ENCODE data around the gene RRN3. TPM values are rescaled to one million over a fixed set of nuclear protein-coding genes. Genes with fewer than 3 reads are reported as not detected.
"Not testable (repeated sequence)": the region's sequence is repeated elsewhere in the genome, so short reads cannot be mapped to it uniquely, and the experiment has no call there.

Gene RRN3
- total RNA-seq, 2 experiments from 2014 or later = 38.4 to 42.9 TPM

DNA sequence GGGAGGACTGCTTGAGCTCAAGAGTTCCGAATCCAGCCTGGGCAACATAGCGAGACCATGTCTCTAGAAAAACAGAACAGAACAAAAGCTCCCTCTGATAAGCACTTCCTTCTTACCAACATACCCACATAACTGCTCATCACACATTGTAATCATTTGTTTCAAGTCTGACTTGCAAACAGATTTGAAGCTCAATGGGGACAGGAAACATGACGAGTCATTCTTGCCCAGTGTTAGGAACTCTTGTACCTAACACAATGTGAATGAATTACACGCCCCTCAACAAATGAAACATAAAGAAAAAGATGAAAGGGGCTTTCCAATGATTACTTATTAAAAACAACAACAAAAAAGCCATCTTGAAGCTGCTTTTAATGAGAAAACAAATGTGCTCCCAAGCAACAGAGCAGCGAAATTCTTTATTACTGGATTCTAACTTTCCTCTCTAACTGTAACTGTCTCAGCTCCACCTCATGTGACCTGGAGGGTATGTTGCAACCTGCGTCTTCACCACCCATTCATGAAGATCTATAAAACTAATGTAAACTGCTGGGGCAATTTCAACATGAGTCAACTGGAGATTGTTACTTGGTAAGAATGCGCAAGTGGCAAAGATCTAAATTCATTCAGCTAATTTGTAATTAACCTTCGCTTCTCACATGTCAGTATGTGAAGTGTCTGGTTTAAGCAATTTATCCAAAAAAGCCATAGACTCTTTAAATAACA lies 31.8 kb downstream of the RRN3 start:
- H3K36me3 ChIP-seq (ENCODE audit: insufficient read depth, low read length) = peaks cover 38% of the 10 kb centered on the region
- H3K9me3 ChIP-seq (ENCODE audit: control insufficient read depth in 1 of 2, insufficient read depth in 1 of 2, low read length in 2 of 2); H3K27me3 ChIP-seq (ENCODE audit: control insufficient read depth in 1 of 2, insufficient read depth in 2 of 2, low read length in 2 of 2); H3K4me3 ChIP-seq (ENCODE audit: low read length); H3K27ac Mint-ChIP-seq; DNase-seq; H3K4me1 Mint-ChIP-seq (ENCODE audit: low read depth); CTCF ChIA-PET; POLR2A ChIA-PET; intact Hi-C loops (cut with DNase I, micrococcal nuclease); H3K27me3 Mint-ChIP-seq; H3K4me1 ChIP-seq (ENCODE audit: insufficient read depth, low read length); ATAC-seq (ENCODE audit: poor library complexity); H3K4me3 Mint-ChIP-seq; H3K27ac ChIP-seq (ENCODE audit: low read depth in 1 of 2, low read length in 2 of 2); H3K9me3 Mint-ChIP-seq: not testable (repeated sequence)
- peaks cover 75% of the 10 kb centered on the region for H3K36me3 Mint-ChIP-seq (ENCODE audit: low read depth)

DNA sequence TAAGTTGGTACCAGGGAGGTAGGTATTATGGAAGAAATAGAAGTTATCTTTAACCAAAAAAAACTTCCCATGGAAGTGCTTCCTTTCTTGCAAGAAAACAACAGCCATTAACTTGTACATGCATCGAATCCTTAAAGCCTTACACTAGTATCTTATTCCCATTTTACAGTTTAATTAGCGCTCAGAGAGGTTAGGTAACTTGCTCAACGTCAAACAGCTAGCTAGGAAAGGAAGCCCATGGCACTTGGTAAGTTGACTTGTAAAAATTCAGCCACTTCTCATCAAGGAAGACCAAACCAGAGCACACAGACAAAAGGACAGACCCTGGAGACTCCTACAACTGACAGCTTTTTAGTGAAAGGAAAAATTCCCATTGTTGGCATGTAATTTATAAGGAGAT lies 34.7 kb downstream of the RRN3 start:
- no peak for DNase-seq
- H3K9me3 ChIP-seq (ENCODE audit: control insufficient read depth in 1 of 2, insufficient read depth in 1 of 2, low read length in 2 of 2) = no peaks in the 10 kb centered on the region
- POLR2A ChIA-PET = no interaction called here
- no peak overlapping the region for H3K27ac ChIP-seq (ENCODE audit: low read depth in 1 of 2, low read length in 2 of 2)
- no peaks in the 10 kb centered on the region for H3K27me3 Mint-ChIP-seq
- ATAC-seq (ENCODE audit: poor library complexity) = no peak
- H3K36me3 Mint-ChIP-seq (ENCODE audit: low read depth) = peaks cover 49% of the 10 kb centered on the region
- peaks cover 19% of the 10 kb centered on the region for H3K4me1 ChIP-seq (ENCODE audit: insufficient read depth, low read length)
- no peak overlapping the region for H3K4me3 ChIP-seq (ENCODE audit: low read length)
- no peak overlapping the region for H3K27ac Mint-ChIP-seq
- TF ChIP-seq, protein P1, sequence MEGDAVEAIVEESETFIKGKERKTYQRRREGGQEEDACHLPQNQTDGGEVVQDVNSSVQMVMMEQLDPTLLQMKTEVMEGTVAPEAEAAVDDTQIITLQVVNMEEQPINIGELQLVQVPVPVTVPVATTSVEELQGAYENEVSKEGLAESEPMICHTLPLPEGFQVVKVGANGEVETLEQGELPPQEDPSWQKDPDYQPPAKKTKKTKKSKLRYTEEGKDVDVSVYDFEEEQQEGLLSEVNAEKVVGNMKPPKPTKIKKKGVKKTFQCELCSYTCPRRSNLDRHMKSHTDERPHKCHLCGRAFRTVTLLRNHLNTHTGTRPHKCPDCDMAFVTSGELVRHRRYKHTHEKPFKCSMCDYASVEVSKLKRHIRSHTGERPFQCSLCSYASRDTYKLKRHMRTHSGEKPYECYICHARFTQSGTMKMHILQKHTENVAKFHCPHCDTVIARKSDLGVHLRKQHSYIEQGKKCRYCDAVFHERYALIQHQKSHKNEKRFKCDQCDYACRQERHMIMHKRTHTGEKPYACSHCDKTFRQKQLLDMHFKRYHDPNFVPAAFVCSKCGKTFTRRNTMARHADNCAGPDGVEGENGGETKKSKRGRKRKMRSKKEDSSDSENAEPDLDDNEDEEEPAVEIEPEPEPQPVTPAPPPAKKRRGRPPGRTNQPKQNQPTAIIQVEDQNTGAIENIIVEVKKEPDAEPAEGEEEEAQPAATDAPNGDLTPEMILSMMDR (IDR thresholded peaks at IDR 0.05) = no peak
- H3K27me3 ChIP-seq (ENCODE audit: control insufficient read depth in 1 of 2, insufficient read depth in 2 of 2, low read length in 2 of 2) = no peaks in the 10 kb centered on the region
- intact Hi-C loops (cut with DNase I, micrococcal nuclease) = loop anchor here in 1 of 2 experiments (10.0 kb wide), 3 partner anchors 85 to 425 kb away; partner anchors contain the start of genes BFAR, PARN and PDXDC1
- H3K9me3 Mint-ChIP-seq = no peaks in the 10 kb centered on the region
- peaks cover 33% of the 10 kb centered on the region for H3K36me3 ChIP-seq (ENCODE audit: insufficient read depth, low read length)
- no peak overlapping the region for H3K4me3 Mint-ChIP-seq
- peaks cover 19% of the 10 kb centered on the region for H3K4me1 Mint-ChIP-seq (ENCODE audit: low read depth)
- CTCF ChIA-PET = no interaction called here

DNA sequence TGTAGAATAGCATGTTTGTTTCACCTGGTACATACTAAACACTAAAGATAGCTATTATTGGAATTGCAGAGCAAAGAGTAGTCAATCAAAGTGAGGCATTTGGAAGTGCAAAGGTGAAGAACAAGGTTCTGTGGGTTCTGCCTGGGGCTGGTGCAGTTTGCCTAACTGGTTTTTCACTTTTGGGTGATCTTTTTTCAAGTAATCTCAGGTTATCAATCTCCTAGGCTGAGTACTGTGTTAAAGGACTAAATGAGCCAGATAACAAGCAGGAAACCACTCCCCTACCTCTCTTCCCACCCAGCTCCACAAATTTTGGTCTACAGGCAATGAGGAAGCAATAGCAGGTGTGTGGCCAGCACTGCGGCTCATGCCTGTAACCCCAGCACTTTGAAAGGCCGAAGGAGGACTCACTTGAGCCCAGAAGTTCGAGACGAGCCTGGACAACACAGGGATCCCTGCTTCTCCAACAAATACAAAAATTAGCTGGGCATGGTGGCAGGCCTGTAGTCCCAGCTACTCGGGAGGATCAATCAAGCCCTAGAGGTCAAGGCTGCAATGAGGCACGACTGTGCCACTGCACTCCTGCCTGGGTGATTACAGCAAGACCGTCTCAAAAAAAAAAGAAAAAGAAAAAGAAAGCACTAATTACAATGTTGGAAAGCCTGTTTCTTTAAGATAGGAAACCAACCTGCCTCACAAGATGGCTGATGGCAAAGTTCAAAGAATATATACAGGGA lies 36.2 kb downstream of the RRN3 start:
- Mint-ChIP-seq H3K4me1 (ENCODE audit: low read depth) (peaks cover 24% of the 10 kb centered on the region), H3K9me3 (no peaks in the 10 kb centered on the region), H3K27me3 (no peaks in the 10 kb centered on the region), H3K36me3 (ENCODE audit: low read depth) (peaks cover 37% of the 10 kb centered on the region), H3K27ac (no peak overlapping the region), H3K4me3 (peak overlapping the region; percentile 85)
- DNase-seq (no peak), ATAC-seq (ENCODE audit: poor library complexity) (no peak)
- Histone ChIP-seq H3K9me3 (ENCODE audit: control insufficient read depth in 1 of 2, insufficient read depth in 1 of 2, low read length in 2 of 2) (no peaks in the 10 kb centered on the region), H3K27ac (ENCODE audit: low read depth in 1 of 2, low read length in 2 of 2) (no peak overlapping the region), H3K27me3 (ENCODE audit: control insufficient read depth in 1 of 2, insufficient read depth in 2 of 2, low read length in 2 of 2) (no peaks in the 10 kb centered on the region), H3K4me1 (ENCODE audit: insufficient read depth, low read length) (peaks cover 22% of the 10 kb centered on the region), H3K36me3 (ENCODE audit: insufficient read depth, low read length) (peaks cover 29% of the 10 kb centered on the region), H3K4me3 (ENCODE audit: low read length) (no peak overlapping the region)
- intact Hi-C loops (cut with DNase I, micrococcal nuclease) = loop anchor here in 1 of 2 experiments (10.0 kb wide), 3 partner anchors 83 to 423 kb away; partner anchors contain the start of genes BFAR, PARN and PDXDC1
- CTCF ChIA-PET = interaction anchor here (0.8 kb wide), 1 partner anchor 15 kb away, joined by 3 read pairs; no protein-coding TSS in a partner anchor
- POLR2A ChIA-PET = no interaction called here
- TF ChIP-seq, protein P1 (IDR thresholded peaks at IDR 0.05) = no peak

Data from CD4-positive, alpha-beta T cell (primary cell).